Mesothelial cell of epicardium (in vitro differentiated cells): ENCODE results near the gene FASTKD3. TPM values are rescaled to one million over a fixed set of nuclear protein-coding genes. Genes with fewer than 3 reads are reported as not detected.

Experiments used
- DNase-seq, 2 experiments: peaks; one replicate each; pipeline ENCODE4 v3.0.0; 2021; ENCODE audit warnings: low spot score in 2 of 2; ENCODE audit not compliant: unreplicated experiment in 2 of 2
- H3K27ac Mint-ChIP-seq: 2 replicates; pipeline ENCODE4 v1.8.0; 2021; ENCODE audit warnings: mixed read lengths
- H3K27me3 Mint-ChIP-seq: 2 replicates; pipeline ENCODE4 v1.8.0; 2021; ENCODE audit warnings: low read depth, mixed read lengths
- H3K36me3 Mint-ChIP-seq: 2 replicates; pipeline ENCODE4 v1.8.0; 2021; ENCODE audit warnings: mixed read lengths
- H3K4me1 Mint-ChIP-seq: 2 replicates; pipeline ENCODE4 v1.8.0; 2021; ENCODE audit warnings: mixed read lengths
- H3K4me3 Mint-ChIP-seq: 2 replicates; pipeline ENCODE4 v1.8.0; 2021; ENCODE audit warnings: mild to moderate bottlenecking, moderate library complexity, mixed read lengths
- H3K9me3 Mint-ChIP-seq: 2 replicates; pipeline ENCODE4 v1.8.0; 2021; ENCODE audit warnings: mixed read lengths
- CTCF ChIP-seq: fragments of 200-600 bp; sonication (generic); IDR thresholded peaks from one replicate; pipeline ENCODE4 v1.5.0; 2021; ENCODE audit warnings: antibody characterized with exemption; ENCODE audit not compliant: unreplicated experiment
- total RNA-seq: library from RNA; stranded (reverse); gene quantifications from 3 replicates; pipeline ENCODE4 v1.2.1, GENCODE V29; 2021

FASTKD3 gene
- total RNA-seq, 1 donor from 2014 or later, result 10.3 TPM

DNA sequence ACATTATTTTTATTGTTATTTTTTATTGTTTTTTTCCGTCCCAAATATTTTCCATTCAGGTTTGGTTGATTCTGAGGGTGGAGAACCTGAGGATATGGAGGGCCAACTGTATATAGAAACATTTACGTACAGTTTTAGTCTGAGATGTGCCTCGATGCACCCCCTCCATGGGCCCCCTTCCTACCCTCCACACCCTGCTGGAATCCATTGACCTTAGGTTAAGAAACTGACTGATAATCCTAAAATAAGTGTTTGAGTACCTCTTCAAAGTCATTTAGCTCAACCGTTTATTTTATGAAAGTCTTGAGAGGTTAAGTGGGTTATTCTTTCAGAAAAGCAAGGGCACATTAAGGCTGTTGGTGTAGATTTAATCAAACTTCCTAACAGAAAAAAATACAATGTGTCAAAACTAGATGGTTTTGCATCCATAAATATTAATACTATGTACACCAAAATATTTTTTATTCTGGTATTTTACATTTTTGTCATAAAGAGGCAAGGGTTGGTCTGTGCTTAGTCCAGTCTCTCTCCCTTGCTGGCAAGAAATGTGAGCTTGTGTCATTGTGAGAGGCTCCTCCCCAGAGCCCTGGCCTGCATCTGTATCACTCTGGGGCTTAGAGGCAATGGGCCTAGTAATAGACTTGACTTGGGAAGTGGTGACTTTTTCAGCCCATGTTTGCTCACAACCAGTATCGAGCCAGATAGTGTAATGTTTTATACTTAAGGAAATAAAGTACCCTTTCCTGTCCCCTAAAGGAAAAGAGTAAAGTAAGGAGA, 15.8 kb upstream of the FASTKD3 start:
- TF ChIP-seq CTCF, result no peak
- no peaks in the 10 kb centered on the region for H3K27me3 Mint-ChIP-seq
- H3K27ac Mint-ChIP-seq, result no peak overlapping the region
- H3K4me3 Mint-ChIP-seq, result no peak overlapping the region
- H3K36me3 Mint-ChIP-seq, result peaks cover 21% of the 10 kb centered on the region
- DNase-seq, result no peak
- no peaks in the 10 kb centered on the region for H3K4me1 Mint-ChIP-seq
- no peaks in the 10 kb centered on the region for H3K9me3 Mint-ChIP-seq

- Mint-ChIP-seq H3K4me1 (no peaks in the 10 kb centered on the region), H3K36me3 (peaks cover 22% of the 10 kb centered on the region)
Observed at GRCh38 chr5:7882926-7883325, 14.1 kb upstream of the FASTKD3 start.

DNA sequence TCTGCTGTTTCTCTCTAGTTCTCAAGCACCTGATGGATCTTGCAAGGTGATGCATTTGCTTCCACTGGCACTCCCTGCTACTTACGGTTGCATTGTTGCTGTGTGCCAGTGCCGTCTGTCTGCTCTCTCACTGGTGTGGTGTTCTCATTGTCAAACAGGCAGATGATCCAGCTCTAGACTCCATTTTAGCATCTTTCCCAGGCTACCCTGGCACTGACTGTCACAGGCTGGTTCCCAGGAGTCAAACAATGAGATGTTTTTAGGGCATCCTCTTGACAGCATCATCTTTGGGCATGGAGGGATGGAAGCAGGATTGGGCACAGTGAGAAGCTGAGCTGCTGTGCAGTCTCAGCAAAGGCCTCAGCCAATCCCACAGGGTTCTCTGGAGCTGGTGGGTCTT, 13.0 kb upstream of the FASTKD3 start:
- Mint-ChIP-seq H3K27me3 (no peaks in the 10 kb centered on the region), H3K36me3 (peaks cover 22% of the 10 kb centered on the region), H3K9me3 (no peaks in the 10 kb centered on the region), H3K4me3 (no peak overlapping the region), H3K4me1 (peaks cover 2% of the 10 kb centered on the region), H3K27ac (no peak overlapping the region)
- no peak for DNase-seq
- TF ChIP-seq CTCF, result no peak

More at GRCh38 chr5:7882926-7883325, 14.1 kb upstream of the FASTKD3 start:
- H3K27me3 Mint-ChIP-seq, result no peaks in the 10 kb centered on the region
- no peak overlapping the region for H3K4me3 Mint-ChIP-seq
- no peak for TF ChIP-seq CTCF
- no peaks in the 10 kb centered on the region for H3K9me3 Mint-ChIP-seq
- no peak overlapping the region for H3K27ac Mint-ChIP-seq
- no peak for DNase-seq

DNA sequence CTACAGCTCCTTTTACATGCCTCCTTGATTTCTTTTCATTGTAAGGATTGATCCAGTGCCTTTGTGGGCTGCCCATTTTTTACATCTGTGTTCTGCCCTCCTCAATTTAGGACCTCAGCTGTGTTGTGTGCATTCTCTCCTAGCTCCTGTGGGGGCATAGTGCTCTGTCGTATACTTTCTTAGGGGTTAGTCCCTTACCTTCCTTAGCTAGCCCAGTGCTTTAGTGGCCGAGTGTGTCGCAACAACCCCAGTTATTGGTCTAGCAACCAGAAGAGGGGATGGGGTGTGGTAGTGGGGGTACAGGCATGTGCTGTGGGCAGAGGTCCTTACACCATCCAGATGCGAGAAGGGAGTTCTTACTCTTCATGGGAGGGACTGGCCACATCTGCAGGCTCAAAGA, 12.3 kb upstream of the FASTKD3 start:
- no peak for DNase-seq
- Mint-ChIP-seq H3K4me1 (peaks cover 2% of the 10 kb centered on the region), H3K27me3 (no peaks in the 10 kb centered on the region), H3K4me3 (no peak overlapping the region), H3K27ac (no peak overlapping the region), H3K9me3 (no peaks in the 10 kb centered on the region), H3K36me3 (peaks cover 26% of the 10 kb centered on the region)
- no peak for TF ChIP-seq CTCF

DNA sequence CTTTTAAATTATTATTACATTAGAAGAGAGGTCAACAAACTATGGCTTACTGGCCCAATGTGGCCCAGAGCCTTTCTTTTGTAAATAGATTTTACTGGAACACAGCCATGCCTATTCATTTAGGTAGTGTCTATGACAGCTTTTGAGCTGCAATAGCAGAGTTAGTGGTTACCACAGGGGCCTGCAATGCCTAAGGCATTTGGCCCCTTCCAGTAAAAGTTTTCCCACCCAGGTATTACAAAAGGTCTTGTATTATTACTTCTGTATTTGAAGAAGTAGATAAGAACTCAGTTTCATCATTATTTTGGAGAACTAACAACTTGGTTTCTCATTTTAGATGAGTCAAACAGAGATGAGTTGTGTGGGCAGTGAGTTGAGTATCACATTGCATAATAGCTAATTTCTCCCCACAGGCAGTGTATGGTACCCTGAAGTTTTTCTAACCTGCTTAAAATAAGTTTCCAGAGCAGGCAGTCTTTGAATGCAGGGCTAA, 9.6 kb upstream of the FASTKD3 start:
- H3K27me3 Mint-ChIP-seq, result no peaks in the 10 kb centered on the region
- no peak for TF ChIP-seq CTCF
- H3K4me1 Mint-ChIP-seq, result peaks cover 2% of the 10 kb centered on the region
- H3K4me3 Mint-ChIP-seq, result no peak overlapping the region
- no peaks in the 10 kb centered on the region for H3K9me3 Mint-ChIP-seq
- peaks cover 30% of the 10 kb centered on the region for H3K36me3 Mint-ChIP-seq
- no peak for DNase-seq
- no peak overlapping the region for H3K27ac Mint-ChIP-seq
